ENCODE data around the gene LRRC70. TPM values are rescaled to one million over a fixed set of nuclear protein-coding genes. Genes with fewer than 3 reads are reported as not detected.

The LRRC70 gene
- total RNA-seq, 2 donors from 2014 or later, result 2.0 to 2.1 TPM

- peaks cover 24 to 28% of the 10 kb centered on the region in 2 donors for H3K36me3 Mint-ChIP-seq
- no peak for ATAC-seq
- no peaks in the 10 kb centered on the region for H3K9me3 Mint-ChIP-seq
- DNase-seq (ENCODE audit: low spot score in 2 of 2), result no peak
- H3K27ac Mint-ChIP-seq, result no peak overlapping the region
These were observed 10.0 kb downstream of the LRRC70 start for GRCh38 chr5:62588668-62589067.

- Mint-ChIP-seq H3K36me3 (peaks cover 24 to 28% of the 10 kb centered on the region in 2 donors), H3K27ac (no peak overlapping the region), H3K9me3 (no peaks in the 10 kb centered on the region)
- no peak for DNase-seq (ENCODE audit: low spot score in 2 of 2)
- ATAC-seq, result no peak
These were observed 10.9 kb downstream of the LRRC70 start for GRCh38 chr5:62589504-62589903.

GRCh38 chr5:62590387-62590786 is 11.8 kb downstream of the LRRC70 start:
- ATAC-seq, result no peak
- no peak for DNase-seq (ENCODE audit: low spot score in 2 of 2)
- Mint-ChIP-seq H3K36me3 (peaks cover 24 to 28% of the 10 kb centered on the region in 2 donors), H3K27ac (peak overlapping the region in 1 of 2 donors; percentile 25), H3K9me3 (no peaks in the 10 kb centered on the region)

GRCh38 chr5:62592558-62592957 is 13.9 kb downstream of the LRRC70 start:
- no peak for DNase-seq (ENCODE audit: low spot score in 2 of 2)
- H3K9me3 Mint-ChIP-seq, result no peaks in the 10 kb centered on the region
- peak overlapping the region in 1 of 2 donors; percentile 17 for H3K27ac Mint-ChIP-seq
- peaks cover 24 to 28% of the 10 kb centered on the region in 2 donors for H3K36me3 Mint-ChIP-seq
- no peak for ATAC-seq

- DNase-seq (ENCODE audit: low spot score in 2 of 2), result no peak
- no peaks in the 10 kb centered on the region for H3K9me3 Mint-ChIP-seq
These were observed 14.7 kb downstream of the LRRC70 start for GRCh38 chr5:62593331-62593730.

GRCh38 chr5:62594364-62594984 is 15.9 kb downstream of the LRRC70 start:
- Mint-ChIP-seq H3K36me3 (peaks cover 10 to 18% of the 10 kb centered on the region in 2 donors), H3K9me3 (no peaks in the 10 kb centered on the region), H3K27ac (no peak overlapping the region)
- DNase-seq (ENCODE audit: low spot score in 2 of 2), result no peak
- no peak for ATAC-seq

More at GRCh38 chr5:62593331-62593730, 14.7 kb downstream of the LRRC70 start:
- H3K27ac Mint-ChIP-seq, result peak overlapping the region; percentile 0 to 17
- peaks cover 22 to 28% of the 10 kb centered on the region in 2 donors for H3K36me3 Mint-ChIP-seq
- ATAC-seq, result no peak

- Mint-ChIP-seq H3K36me3 (peaks cover 9 to 17% of the 10 kb centered on the region in 2 donors), H3K9me3 (no peaks in the 10 kb centered on the region), H3K27ac (no peak overlapping the region)
- DNase-seq (ENCODE audit: low spot score in 2 of 2) (no peak), ATAC-seq (no peak)
These were observed 17.5 kb downstream of the LRRC70 start for GRCh38 chr5:62596096-62596495.

- Mint-ChIP-seq H3K36me3 (peaks cover 9 to 17% of the 10 kb centered on the region in 2 donors), H3K27ac (no peak overlapping the region), H3K9me3 (no peaks in the 10 kb centered on the region)
- DNase-seq (ENCODE audit: low spot score in 2 of 2) (no peak), ATAC-seq (no peak)
These were observed 18.1 kb downstream of the LRRC70 start for GRCh38 chr5:62596691-62597090.

- H3K9me3 Mint-ChIP-seq, result no peaks in the 10 kb centered on the region
- H3K27ac Mint-ChIP-seq, result peak overlapping the region in 1 of 2 donors; percentile 23
- DNase-seq (ENCODE audit: low spot score in 2 of 2) (no peak), ATAC-seq (no peak)
- peaks cover 9 to 10% of the 10 kb centered on the region in 2 donors for H3K36me3 Mint-ChIP-seq
These were observed 18.7 kb downstream of the LRRC70 start for GRCh38 chr5:62597314-62597713.

GRCh38 chr5:62600560-62601252 is 22.1 kb downstream of the LRRC70 start:
- ATAC-seq (no peak), DNase-seq (ENCODE audit: low spot score in 2 of 2) (no peak)
- Mint-ChIP-seq H3K9me3 (no peaks in the 10 kb centered on the region), H3K27ac (peak overlapping the region in 1 of 2 donors; percentile 9), H3K36me3 (no peaks in the 10 kb centered on the region)

GRCh38 chr5:62603934-62604333 is 25.3 kb downstream of the LRRC70 start:
- DNase-seq (ENCODE audit: low spot score in 2 of 2) (no peak), ATAC-seq (no peak)
- no peak overlapping the region for H3K27ac Mint-ChIP-seq
- no peaks in the 10 kb centered on the region for H3K9me3 Mint-ChIP-seq
- peaks cover 12 to 13% of the 10 kb centered on the region in 2 donors for H3K36me3 Mint-ChIP-seq

GRCh38 chr5:62605638-62606037 is 27.0 kb downstream of the LRRC70 start:
- ATAC-seq (no peak), DNase-seq (ENCODE audit: low spot score in 2 of 2) (no peak)
- peaks cover 14 to 20% of the 10 kb centered on the region in 2 donors for H3K36me3 Mint-ChIP-seq
- no peaks in the 10 kb centered on the region for H3K9me3 Mint-ChIP-seq
- H3K27ac Mint-ChIP-seq, result peak overlapping the region in 1 of 2 donors; percentile 33

GRCh38 chr5:62606878-62607277 is 28.3 kb downstream of the LRRC70 start:
- Mint-ChIP-seq H3K27ac (no peak overlapping the region), H3K9me3 (no peaks in the 10 kb centered on the region), H3K36me3 (peaks cover 14 to 20% of the 10 kb centered on the region in 2 donors)
- peak in 1 of 2 donors; percentile 16 for ATAC-seq
- DNase-seq (ENCODE audit: low spot score in 2 of 2), result no peak

GRCh38 chr5:62607615-62608014 is 29.0 kb downstream of the LRRC70 start:
- no peak for ATAC-seq
- H3K9me3 Mint-ChIP-seq, result no peaks in the 10 kb centered on the region
- no peak for DNase-seq (ENCODE audit: low spot score in 2 of 2)
- H3K36me3 Mint-ChIP-seq, result peaks cover 14 to 20% of the 10 kb centered on the region in 2 donors
- no peak overlapping the region for H3K27ac Mint-ChIP-seq

- peaks cover 14 to 20% of the 10 kb centered on the region in 2 donors for H3K36me3 Mint-ChIP-seq
- H3K9me3 Mint-ChIP-seq, result no peaks in the 10 kb centered on the region
- no peak for DNase-seq (ENCODE audit: low spot score in 2 of 2)
- ATAC-seq, result no peak
- H3K27ac Mint-ChIP-seq, result no peak overlapping the region
These were observed 30.2 kb downstream of the LRRC70 start for GRCh38 chr5:62608529-62609511.

- H3K9me3 Mint-ChIP-seq, result no peaks in the 10 kb centered on the region
- ATAC-seq (no peak), DNase-seq (ENCODE audit: low spot score in 2 of 2) (no peak)
- H3K27ac Mint-ChIP-seq, result no peak overlapping the region
- peaks cover 0 to 8% of the 10 kb centered on the region in 2 donors for H3K36me3 Mint-ChIP-seq
These were observed 35.7 kb downstream of the LRRC70 start for GRCh38 chr5:62614355-62614754.

Data from activated naive CD4-positive, alpha-beta T cell treated with anti-CD3 and anti-CD28 coated beads, Interleukin-2, amount 50 U/mL, for 72 hours (primary cell).